Esophagus muscularis mucosa (tissue), 4 donors: Measurements from ENCODE around the gene DEPDC1B.
"Not testable (repeated sequence)": the region's sequence is repeated elsewhere in the genome, so short reads cannot be mapped to it uniquely, and the experiment has no call there.

Experiments
- CTCF ChIP-seq, 3 experiments: fragments of 200-600 bp in 2 of 3; fragments of 450-650 bp in 1 of 3; sonication (generic) in 2 of 3; IDR thresholded peaks; one replicate each; pipeline ENCODE4 v1.5.1; 2017 to 2019; ENCODE audit warnings: antibody characterized with exemption in 3 of 3, mild to moderate bottlenecking in 2 of 3, moderate library complexity in 1 of 3
- EP300 ChIP-seq: sonication (generic); formaldehyde crosslinking; IDR thresholded peaks from one replicate; pipeline ENCODE4 v1.6.1; 2017; ENCODE audit warnings: antibody characterized with exemption
- POLR2A ChIP-seq: fragments of 450-650 bp; IDR thresholded peaks from one replicate; pipeline ENCODE4 v1.6.1; 2017; ENCODE audit warnings: antibody characterized with exemption, moderate library complexity, mild to moderate bottlenecking, low read depth

GRCh38 chr5:60682007-60682406, 18.0 kb downstream of the DEPDC1B start:
- not testable (repeated sequence) for TF ChIP-seq CTCF (IDR thresholded peaks at IDR 0.05); POLR2A; EP300
